Cerebellar cortex (tissue), 1 donor: Measurements from ENCODE around the gene TUBB.

Experiments used
- DNase-seq: peaks from one replicate; pipeline ENCODE4 v3.0.0-alpha.2; 2015; ENCODE audit warnings: low spot score

Gene TUBB

DNA sequence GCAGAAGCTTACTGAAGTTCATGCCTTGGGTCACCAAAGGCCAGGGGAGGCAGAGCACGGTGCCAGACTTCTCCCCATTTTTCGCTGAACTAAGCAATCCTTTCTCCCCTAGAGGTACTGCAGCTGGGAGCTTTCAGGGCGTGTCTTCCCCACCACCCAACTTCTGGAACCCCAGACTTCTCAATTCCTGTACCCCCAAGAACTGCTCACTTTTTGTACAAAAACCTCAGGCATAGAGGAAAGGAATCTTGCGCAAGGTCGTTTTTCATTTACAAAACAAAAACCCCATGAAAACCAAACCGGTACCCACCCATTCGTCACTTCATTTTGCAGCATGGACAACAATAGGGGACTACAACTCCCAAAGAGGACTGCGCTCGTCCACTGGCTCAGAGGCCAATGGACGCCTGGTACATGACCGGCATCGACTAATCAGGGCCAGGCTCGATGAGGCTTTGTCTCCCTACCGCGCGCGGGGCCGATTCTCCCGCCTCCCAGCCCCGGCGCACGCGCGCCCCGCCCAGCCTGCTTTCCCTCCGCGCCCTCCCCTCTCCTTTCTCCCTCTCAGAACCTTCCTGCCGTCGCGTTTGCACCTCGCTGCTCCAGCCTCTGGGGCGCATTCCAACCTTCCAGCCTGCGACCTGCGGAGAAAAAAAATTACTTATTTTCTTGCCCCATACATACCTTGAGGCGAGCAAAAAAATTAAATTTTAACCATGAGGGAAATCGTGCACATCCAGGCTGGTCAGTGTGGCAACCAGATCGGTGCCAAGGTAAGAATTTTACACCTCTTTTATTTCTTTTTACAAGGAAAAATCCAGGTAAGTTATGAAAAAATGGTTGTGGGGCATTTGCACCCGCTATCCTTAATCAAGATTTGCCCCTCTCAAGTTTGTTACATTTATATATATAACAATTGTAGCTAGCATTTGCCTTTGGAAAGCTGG lies at the start of gene TUBB:
Gene TUBB (plus strand): TSS at position 562 of the 947 bp plus-strand sequence. CDS start 155 bp downstream, at position 717.
- peak; percentile 99 for DNase-seq

- no peak for DNase-seq
These were observed 49.2 kb upstream of the TUBB start for GRCh38 chr6:30670760-30671527.

- DNase-seq: peak; percentile 98
These were observed 47.5 kb upstream of the TUBB start, which contains the start of gene DHX16 for GRCh38 chr6:30672445-30673253. DHX16 (minus strand) TSS chr6:30673006; CDS start chr6:30672841, 165 bp downstream.

GRCh38 chr6:30676660-30677285 lies 43.4 kb upstream of the TUBB start:
- no peak for DNase-seq

DNA sequence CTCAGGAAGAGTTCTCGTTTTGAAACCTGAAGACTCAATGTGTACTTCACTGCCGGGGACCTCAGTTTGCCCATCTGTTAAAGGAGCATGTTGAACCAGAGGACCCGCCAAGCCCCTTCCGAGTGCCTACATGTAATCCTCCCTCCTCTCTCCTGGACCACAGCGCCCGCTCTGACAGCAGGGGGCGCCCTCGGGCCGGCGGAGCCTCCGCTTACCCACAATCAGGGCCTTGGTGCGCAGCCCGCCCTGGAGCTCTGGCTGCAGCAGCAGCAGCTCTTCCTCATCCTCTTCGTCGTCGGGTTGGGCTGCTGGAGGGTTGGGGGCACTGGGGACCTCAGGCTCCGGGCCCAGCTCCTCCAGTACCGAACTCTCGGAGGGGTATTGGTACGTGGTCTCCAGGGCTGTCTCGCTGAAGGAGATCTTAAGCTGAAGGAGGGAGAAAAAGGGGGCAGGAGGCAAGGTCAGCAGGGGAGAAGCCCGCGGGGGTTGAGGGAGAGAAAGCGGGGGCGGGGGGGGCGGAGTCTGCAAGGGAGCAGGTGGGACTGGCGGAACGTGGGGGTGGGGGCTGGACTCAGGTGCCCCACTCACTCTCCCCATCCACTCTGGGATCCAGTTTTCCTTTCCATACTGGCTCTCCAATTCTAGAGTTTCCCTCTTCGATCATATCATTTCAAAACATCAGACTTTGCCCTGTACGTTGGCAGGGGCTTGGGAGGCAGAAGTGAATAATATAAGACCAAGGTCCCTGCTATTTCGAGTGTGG lies 41.0 kb upstream of the TUBB start:
- peak; percentile 83 for DNase-seq

GRCh38 chr6:30679765-30680535 lies 40.2 kb upstream of the TUBB start:
- DNase-seq: peak; percentile 44

- no peak for DNase-seq
These were observed 38.4 kb upstream of the TUBB start for GRCh38 chr6:30681766-30682142.

- DNase-seq: no peak
These were observed 37.7 kb upstream of the TUBB start for GRCh38 chr6:30682143-30683117.

DNA sequence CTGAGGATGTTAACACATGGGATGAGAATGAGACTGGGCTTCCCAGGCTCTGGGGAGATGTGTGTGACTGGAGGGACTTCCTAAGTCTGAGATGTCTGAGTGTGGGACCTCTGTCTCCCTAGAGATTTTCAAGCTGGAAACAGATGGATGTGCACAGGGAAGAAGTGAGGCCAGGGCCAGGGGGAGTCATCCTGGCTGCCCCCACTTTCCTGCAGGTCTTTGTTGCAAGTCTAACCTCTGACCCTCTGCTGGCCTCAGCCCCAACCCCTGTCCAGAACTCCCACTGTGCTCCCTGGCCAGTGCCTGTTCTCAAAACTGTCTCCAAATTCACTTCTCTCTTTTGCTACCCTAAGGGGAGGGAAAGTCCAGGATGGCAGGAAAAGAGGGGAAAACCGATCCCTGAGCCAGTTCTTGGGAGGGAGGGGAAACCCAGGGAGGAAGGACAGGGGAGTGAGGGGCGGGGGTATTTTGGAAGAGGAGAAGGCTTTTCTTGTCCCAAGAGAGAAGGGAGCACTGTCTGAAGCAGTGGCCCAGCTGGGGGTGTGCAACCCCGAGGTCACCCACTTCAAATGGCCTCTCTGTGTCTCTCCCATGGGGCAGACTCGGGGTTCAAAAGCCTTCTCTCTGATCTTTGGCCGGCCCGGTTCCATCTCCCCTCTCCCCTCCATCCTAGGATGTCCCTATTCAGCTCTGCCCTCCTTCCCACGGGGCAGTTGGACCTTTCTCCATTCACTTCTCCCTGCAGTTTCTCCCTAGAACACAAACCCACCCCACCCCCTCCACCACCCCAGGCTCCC lies 36.8 kb upstream of the TUBB start:
- no peak for DNase-seq

DNA sequence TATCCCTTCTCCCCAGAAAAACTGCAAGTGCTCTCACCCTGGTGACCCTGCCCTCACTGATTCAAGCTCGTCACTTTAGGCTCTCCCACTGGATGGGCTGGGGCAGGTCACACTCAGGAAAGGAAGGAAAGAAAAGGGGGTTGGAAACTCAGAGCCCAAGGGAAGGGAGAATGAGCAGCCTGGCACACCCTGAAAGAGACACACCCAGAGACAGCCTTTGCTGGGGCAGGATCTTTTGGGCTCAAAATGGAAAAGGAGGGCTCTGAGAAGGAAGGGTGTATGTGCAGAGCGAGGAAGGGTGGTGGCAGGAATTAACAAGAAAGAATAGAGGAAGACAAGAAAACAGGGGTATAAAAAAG lies 36.2 kb upstream of the TUBB start:
- DNase-seq: no peak

DNA sequence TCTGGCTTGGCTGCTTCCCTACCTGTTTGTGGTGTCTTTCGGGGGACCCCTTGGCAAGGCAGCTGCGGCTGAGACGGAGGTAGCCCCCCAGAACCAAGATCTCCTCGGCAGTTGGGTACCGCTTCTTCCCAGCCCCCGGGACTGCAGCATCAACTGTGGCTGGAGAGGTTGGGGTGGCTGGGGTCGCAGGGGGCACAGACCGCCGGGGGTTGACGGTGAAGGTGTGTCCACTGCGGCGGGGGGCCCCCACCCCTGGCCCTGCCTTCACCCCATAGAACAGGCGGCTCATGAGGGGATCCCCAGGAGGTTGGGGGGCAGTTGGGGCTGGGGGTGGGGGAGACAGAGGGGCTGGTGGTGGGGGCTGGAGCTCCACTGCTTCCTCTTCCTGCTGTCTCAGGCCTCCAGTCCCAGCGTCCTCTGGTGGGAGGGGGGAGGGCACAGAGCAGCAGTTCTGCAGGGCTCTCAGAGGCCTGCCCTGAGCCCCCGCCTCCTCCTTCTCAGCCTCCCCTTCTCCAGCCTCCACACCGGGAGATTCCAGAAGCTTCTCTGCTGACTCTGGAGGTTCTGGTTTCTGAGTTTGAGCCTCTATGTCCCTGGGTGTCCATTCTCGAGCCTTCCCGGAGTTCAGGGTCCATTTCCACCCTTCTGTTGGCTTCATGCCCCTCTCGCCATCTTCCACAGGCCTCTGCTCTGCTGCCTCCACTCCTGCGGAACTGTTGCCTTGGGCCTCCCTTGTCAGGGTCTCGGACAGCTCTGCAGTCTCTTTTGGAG lies 35.6 kb upstream of the TUBB start:
- no peak for DNase-seq

- no peak for DNase-seq
These were observed 34.8 kb upstream of the TUBB start for GRCh38 chr6:30685157-30686008.

DNA sequence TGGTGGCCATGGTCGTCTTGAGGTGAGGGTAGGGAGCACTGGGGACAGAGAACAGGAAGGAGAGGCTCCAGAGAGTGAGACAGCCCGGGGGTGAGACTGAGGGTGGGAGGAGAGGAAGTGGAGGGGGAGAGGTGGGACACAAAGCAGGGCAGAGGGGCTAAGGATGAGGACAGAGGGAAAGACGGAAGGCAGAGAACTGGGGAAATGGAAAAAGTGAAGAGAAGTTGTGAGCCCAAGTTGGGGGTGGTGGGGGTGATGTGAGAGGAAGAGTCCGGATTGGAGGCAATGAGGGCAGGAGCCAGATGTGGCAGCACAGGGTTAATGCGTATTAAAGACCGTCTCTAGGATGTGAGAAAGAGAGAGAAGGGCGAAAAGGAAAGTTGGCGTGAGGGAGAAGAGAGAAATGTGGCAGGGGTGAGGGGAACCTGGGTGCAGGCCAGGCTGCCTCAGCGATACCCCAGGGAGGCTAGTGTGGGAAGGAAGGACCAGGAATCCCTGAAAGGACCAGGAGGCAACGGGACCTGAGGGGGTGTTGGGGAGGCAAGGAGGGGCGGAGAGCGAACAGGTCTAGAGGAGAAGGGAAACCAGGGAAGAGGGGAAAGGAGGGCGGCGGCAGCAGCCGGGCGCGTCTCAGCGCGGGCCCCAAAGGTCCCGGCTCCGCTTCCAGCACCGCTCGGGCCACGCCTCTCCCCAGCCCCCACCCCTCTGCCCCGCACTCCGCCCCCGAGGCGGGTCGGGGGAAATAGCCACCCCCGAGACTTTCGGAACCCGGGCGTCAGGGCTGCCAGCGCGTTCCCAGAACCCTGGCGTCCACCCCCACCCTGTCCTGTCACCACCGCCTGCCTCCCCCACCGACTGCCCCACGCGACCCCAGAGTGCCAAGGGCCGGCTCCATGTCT lies 33.9 kb upstream of the TUBB start, which contains the start of gene PPP1R18:
Gene PPP1R18 (minus strand): TSS at position 637 of the 899 bp plus-strand sequence. CDS start 627 bp downstream, at position 10.
- peak; percentile 44 for DNase-seq

- DNase-seq: peak; percentile 80
These were observed 33.1 kb upstream of the TUBB start for GRCh38 chr6:30686908-30687658.
